Muscle layer of duodenum (tissue), 2 donors: ENCODE measurements around the gene SURF6.

Experiments
- H3K27ac ChIP-seq: one replicate; pipeline ENCODE4 v1.7.0; 2013; ENCODE audit warnings: mild to moderate bottlenecking, low read length
- H3K27me3 ChIP-seq: one replicate; pipeline ENCODE4 v1.7.0; 2013; ENCODE audit warnings: low read depth, mild to moderate bottlenecking, control low read depth, low read length
- H3K36me3 ChIP-seq, 2 donors: one replicate each; pipeline ENCODE4 v1.7.0; 2013; ENCODE audit warnings: low read length in 2 of 2, control low read depth in 1 of 2, mild to moderate bottlenecking in 1 of 2; ENCODE audit not compliant: insufficient read depth in 2 of 2, control insufficient read depth in 1 of 2
- H3K4me1 ChIP-seq, 2 donors: one replicate each; pipeline ENCODE4 v1.7.0; 2013; ENCODE audit warnings: low read length in 2 of 2, mild to moderate bottlenecking in 2 of 2, control low read depth in 1 of 2, moderate library complexity in 1 of 2; ENCODE audit not compliant: insufficient read depth in 2 of 2, control insufficient read depth in 1 of 2
- H3K4me3 ChIP-seq, 2 donors: one replicate each; pipeline ENCODE4 v1.7.0; 2013; ENCODE audit warnings: low read length in 2 of 2, low read depth in 1 of 2, mild to moderate bottlenecking in 1 of 2
- H3K9me3 ChIP-seq, 2 donors: one replicate each; pipeline ENCODE4 v1.7.0; 2013; ENCODE audit warnings: low read length in 2 of 2, control low read depth in 1 of 2, mild to moderate bottlenecking in 1 of 2; ENCODE audit not compliant: control insufficient read depth in 1 of 2
- donor health status: healthy.

SURF6 gene

DNA sequence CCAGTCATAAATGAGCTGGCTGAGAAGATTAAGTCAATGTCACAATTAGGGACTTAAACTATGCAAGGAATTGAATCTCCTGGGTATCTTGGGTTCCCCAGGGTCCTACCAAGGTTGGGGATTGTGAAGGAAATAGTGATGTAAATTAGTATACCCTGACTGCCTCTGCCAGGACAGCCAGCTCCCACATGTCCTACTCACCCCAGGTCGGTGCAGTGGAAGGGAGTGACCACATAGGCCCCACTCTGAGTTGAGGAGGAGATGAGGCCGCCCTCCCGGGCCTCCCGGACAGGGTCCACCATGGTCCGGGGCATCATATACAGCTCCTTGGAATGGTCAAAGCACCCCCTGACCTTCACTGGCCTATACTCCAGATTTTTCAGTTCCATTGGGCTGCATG is 17.6 kb upstream of the SURF6 start:
- Histone ChIP-seq H3K9me3 (no peaks in the 10 kb centered on the region), H3K4me3 (no peak overlapping the region), H3K27me3 (no peaks in the 10 kb centered on the region), H3K4me1 (peaks cover 19 to 46% of the 10 kb centered on the region in 2 donors), H3K27ac (no peak overlapping the region), H3K36me3 (peaks cover 38 to 48% of the 10 kb centered on the region in 2 donors)

DNA sequence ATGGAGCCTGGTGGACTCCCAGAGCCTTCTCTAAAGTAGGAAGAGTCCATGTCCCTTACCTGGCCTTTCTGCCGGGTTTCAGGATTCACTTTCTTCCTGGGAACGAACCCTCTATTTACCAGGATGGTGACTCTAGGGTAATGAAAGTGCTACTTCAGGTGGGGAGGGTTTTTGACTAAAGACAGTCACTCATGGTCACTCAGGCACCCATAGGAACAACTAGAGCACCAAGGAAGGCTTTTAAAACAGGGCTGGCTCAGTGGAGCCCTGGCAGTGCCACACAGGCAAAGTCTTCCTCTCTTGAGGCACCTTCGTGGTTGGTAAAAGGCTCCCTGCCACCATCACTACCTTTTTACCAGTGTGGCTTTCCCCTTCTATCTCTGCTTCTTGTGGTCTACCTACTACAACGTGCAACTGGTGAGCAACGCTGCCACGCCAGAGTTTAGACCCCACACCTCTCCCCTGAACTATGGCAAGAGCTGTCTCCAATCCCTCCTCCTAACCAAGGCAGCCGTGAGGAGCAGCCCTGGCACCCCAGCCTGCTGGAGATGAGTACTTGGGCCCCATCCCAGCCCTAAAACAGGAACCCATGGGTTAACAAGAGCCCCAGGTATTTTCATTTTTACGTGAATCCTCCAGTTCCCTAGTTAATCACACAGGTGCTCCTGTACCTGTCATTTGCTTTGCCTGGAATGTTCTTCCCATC is 16.8 kb upstream of the SURF6 start:
- no peaks in the 10 kb centered on the region for H3K27me3 ChIP-seq
- H3K27ac ChIP-seq = no peak overlapping the region
- H3K4me1 ChIP-seq = peaks cover 18 to 43% of the 10 kb centered on the region in 2 donors
- no peaks in the 10 kb centered on the region for H3K9me3 ChIP-seq
- peaks cover 38 to 48% of the 10 kb centered on the region in 2 donors for H3K36me3 ChIP-seq
- H3K4me3 ChIP-seq = no peak overlapping the region

DNA sequence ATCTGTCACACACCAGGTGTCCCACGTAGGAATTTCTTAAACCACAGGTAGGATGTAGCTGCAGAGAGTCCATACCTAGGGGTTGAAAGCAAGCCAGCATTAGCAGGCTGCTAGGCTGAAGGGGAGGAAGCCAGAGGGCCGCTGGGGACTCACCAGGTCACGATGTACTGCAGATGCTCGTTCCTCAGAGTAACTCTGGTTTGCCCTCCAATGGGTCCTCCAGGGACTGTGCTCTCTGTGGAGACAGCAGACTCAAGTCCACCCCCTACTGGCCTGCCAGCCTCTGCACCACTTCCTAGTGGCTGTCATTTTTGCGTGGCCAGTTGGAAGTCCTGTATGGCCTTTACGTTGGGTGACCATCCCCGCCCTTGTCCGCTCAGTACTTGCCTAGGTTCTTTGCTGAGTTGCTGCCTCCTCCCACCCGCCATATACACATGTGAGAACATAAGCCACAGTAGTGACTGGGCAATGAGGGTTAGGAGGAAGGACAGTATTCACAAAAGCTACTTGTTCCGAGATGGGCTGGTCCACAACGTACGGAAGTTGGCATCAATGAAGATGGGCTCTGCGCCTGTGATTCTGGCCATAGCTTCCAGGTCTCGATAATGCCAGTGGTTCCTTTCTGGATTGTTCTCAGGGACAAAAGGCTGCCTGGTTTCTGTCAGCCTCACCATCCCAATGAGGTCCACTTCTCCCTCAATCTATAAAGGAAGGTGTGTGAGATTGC is 16.1 kb upstream of the SURF6 start:
- Histone ChIP-seq H3K9me3 (no peaks in the 10 kb centered on the region), H3K27me3 (no peaks in the 10 kb centered on the region), H3K36me3 (peaks cover 38 to 48% of the 10 kb centered on the region in 2 donors), H3K27ac (no peak overlapping the region), H3K4me3 (no peak overlapping the region), H3K4me1 (peaks cover 11 to 36% of the 10 kb centered on the region in 2 donors)

DNA sequence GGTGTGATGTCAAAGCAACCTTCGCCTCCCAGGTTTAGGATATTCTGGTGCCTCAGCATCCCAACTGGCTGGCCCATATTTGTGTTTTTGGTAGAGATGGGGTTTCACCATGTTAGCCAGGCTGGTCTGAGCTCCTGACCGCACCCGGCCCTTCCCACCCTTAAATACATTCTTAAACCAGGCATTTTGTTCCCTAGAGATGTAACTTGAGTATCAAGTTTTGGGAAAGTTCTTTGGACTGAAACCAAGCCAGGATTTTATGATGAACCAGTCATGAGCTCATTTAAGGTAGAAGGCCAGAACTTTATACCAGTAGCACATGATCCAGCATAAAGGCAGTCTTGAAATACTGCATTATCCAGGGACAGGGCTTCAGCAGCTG is 15.5 kb upstream of the SURF6 start:
- H3K4me1 ChIP-seq = peaks cover 14 to 35% of the 10 kb centered on the region in 2 donors
- H3K9me3 ChIP-seq = no peaks in the 10 kb centered on the region

DNA sequence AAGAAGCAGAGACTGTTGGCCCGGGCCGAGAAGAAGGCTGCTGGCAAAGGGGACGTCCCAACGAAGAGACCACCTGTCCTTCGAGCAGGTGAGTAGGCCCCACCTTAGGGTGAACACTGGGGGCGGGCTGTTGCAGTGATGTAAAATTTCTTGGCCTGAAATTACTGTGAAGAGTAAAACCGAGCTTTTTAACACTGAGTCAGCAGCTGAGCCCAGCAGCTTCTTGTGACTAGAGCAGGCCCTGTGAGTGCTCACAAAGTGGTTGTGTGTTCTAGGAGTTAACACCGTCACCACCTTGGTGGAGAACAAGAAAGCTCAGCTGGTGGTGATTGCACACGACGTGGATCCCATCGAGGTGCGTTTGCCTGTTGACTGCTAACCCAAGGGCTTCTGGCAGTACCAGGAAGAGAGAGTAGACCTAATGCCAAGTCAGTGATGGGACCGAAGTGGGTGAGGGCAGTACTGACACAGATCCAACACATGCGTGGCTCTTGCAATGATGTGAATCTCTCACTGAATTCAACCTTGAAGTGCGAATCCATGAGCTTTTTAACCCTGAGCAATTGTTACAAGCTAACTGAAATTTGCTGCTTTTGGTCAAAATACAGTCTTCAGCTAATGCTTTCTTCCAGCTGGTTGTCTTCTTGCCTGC is 14.1 kb upstream of the SURF6 start:
- H3K4me1 ChIP-seq = peaks cover 13 to 33% of the 10 kb centered on the region in 2 donors
- H3K36me3 ChIP-seq = peaks cover 43 to 52% of the 10 kb centered on the region in 2 donors
- H3K27me3 ChIP-seq = no peaks in the 10 kb centered on the region
- no peaks in the 10 kb centered on the region for H3K9me3 ChIP-seq
- no peak overlapping the region for H3K27ac ChIP-seq
- H3K4me3 ChIP-seq = no peak overlapping the region

More for the DNA sequence above, 15.5 kb upstream of the SURF6 start:
- Histone ChIP-seq H3K27ac (no peak overlapping the region), H3K27me3 (no peaks in the 10 kb centered on the region), H3K36me3 (peaks cover 38 to 48% of the 10 kb centered on the region in 2 donors), H3K4me3 (no peak overlapping the region)

DNA sequence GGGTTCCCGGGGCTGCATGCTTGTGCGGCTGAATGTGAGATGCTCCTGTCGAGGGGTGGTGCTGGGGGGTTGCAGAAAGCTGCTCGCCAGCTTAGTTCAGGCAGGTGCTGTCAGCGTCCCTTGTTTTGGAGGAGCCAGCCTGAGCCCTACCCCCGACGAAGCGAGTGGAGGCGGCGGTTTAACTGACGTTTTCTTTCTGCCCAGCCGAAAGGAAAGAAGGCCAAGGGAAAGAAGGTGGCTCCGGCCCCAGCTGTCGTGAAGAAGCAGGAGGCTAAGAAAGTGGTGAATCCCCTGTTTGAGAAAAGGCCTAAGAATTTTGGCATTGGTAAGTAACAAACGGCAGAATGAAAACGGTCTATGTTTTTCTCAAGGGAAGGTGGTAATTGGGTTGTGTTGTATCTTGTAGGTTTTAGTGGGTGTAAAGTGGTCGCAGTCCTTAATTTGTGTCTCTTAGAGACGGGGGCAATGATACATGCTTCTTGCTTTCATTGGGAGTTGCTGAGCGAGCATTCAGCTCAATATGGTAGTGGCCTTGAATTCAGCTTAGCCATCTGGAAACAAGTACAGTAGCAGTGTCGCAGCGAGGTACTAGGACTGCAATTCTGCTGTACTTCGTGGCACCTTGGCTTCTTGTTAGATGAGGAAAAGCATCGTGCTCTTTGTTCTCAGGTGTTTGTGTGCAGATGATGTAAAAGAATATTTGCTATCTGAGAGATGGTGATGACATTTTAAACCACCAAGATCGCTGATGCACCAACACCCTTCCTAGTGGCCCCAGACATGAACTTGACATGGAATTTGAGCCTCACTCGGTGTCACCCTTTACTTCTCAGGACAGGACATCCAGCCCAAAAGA is 13.0 kb upstream of the SURF6 start:
- Histone ChIP-seq H3K27ac (peak overlapping the region; percentile 43), H3K36me3 (peaks cover 51 to 63% of the 10 kb centered on the region in 2 donors), H3K4me1 (peaks cover 13 to 26% of the 10 kb centered on the region in 2 donors), H3K4me3 (peak overlapping the region; percentile 87 to 89), H3K27me3 (no peaks in the 10 kb centered on the region), H3K9me3 (no peaks in the 10 kb centered on the region)

DNA sequence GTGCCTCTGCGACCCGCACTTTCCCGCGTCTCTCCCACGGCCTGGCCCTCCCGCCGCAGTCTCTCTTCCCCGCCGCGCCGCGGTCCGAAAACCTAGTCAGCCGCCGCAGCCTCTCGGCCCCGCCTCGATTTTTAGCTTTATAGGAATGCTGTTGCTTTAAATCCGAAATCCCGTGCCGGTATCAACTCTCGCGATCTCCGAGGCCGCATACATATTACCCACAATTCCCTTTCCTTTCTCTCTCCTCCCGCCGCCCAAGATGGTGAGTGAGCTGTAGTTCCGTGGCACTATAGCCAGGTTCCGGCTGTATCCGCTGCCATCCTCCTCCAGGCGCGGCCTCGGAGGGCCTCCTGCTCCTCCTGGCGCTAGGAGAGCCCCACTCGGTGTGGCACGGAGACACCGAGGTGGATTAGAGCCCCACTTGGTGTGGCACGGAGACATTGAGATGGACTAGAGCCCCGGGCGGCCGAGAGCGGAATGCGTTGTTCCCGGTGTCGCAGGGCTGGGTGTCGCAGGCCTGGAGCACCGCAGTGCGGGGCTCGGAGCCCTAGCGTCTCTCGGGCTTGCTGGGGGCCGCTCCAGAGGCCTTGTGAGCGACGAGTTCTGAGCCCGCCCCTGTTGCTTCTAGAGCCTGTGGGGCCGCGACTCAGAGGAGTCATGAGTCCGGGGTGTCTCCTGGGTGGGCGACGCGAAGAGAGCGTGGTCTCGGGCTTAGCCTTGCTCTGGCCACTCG is 12.2 kb upstream of the SURF6 start, which contains the start of the genes MED22 and RPL7A:
Gene MED22 (minus strand): TSS at position 147 of the 733 bp plus-strand sequence. CDS start 1,469 bp downstream, outside the sequence.
Gene RPL7A (plus strand): TSS at position 234 of the 733 bp plus-strand sequence. CDS start 26 bp downstream, at position 260.
- H3K4me1 ChIP-seq = peaks cover 13 to 26% of the 10 kb centered on the region in 2 donors
- H3K9me3 ChIP-seq = no peaks in the 10 kb centered on the region
- no peaks in the 10 kb centered on the region for H3K27me3 ChIP-seq
- peak within 1 kb of the TSS; percentile 87 to 89 for H3K4me3 ChIP-seq
- peaks cover 57 to 64% of the 10 kb centered on the region in 2 donors for H3K36me3 ChIP-seq
- peak within 1 kb of the TSS; percentile 43 for H3K27ac ChIP-seq

- Histone ChIP-seq H3K36me3 (peaks cover 57 to 64% of the 10 kb centered on the region in 2 donors), H3K27me3 (no peaks in the 10 kb centered on the region), H3K27ac (peak overlapping the region; percentile 39), H3K9me3 (no peaks in the 10 kb centered on the region), H3K4me1 (peaks cover 13 to 26% of the 10 kb centered on the region in 2 donors), H3K4me3 (peak overlapping the region; percentile 87 to 89)
Observed at GRCh38 chr9:133347515-133347984, 11.6 kb upstream of the SURF6 start.

GRCh38 chr9:133346021-133346785 is 10.2 kb upstream of the SURF6 start:
- H3K4me3 ChIP-seq = peak overlapping the region; percentile 56 to 87
- H3K27me3 ChIP-seq = no peaks in the 10 kb centered on the region
- no peak overlapping the region for H3K27ac ChIP-seq
- peaks cover 47 to 64% of the 10 kb centered on the region in 2 donors for H3K36me3 ChIP-seq
- peaks cover 13 to 26% of the 10 kb centered on the region in 2 donors for H3K4me1 ChIP-seq
- H3K9me3 ChIP-seq = no peaks in the 10 kb centered on the region
